K562 (cell line): ENCODE results near the gene FCAMR. TPM values are rescaled to one million over a fixed set of nuclear protein-coding genes. Genes with fewer than 3 reads are reported as not detected.

Source experiments
- ATF7 ChIP-seq: fragments of 450-650 bp; IDR thresholded peaks from 2 replicates; pipeline ENCODE4 v1.7.1; 2014; ENCODE audit warnings: mild to moderate bottlenecking, moderate library complexity
- BRF2 ChIP-seq: IDR thresholded peaks from 3 replicates; pipeline ENCODE4 v1.6.1; 2011; ENCODE audit warnings: borderline replicate concordance, mild to moderate bottlenecking; ENCODE audit not compliant: insufficient read length, insufficient read depth
- CBX8 ChIP-seq: fragments of 200-600 bp; sonication (generic); IDR thresholded peaks from 2 replicates; pipeline ENCODE4 v1.6.1; 2012; ENCODE audit warnings: borderline replicate concordance, mixed run types, low read depth, mild to moderate bottlenecking, moderate library complexity, mixed read lengths, low read length, control low read depth, inconsistent platforms; ENCODE audit not compliant: poor library complexity, severe bottlenecking; ENCODE audit errors: extremely low read depth
- CGGBP1 ChIP-seq: fragments of 250-450 bp; sonication (Bioruptor Pico); IDR thresholded peaks from 2 replicates; pipeline ENCODE4 v1.9.0; 2021; ENCODE audit warnings: mild to moderate bottlenecking
- E2F4 ChIP-seq: sonication (generic); formaldehyde crosslinking; IDR thresholded peaks from 2 replicates; pipeline ENCODE4 v1.8.0; 2022; ENCODE audit warnings: mild to moderate bottlenecking, low read depth, missing genetic modification reagents
- FOXP1 ChIP-seq: sonication (generic); formaldehyde crosslinking; IDR thresholded peaks from 2 replicates; pipeline ENCODE4 v1.8.0; 2022; ENCODE audit warnings: mild to moderate bottlenecking, missing genetic modification reagents
- FUS ChIP-seq: fragments of 200-400 bp; formaldehyde crosslinking; optimal IDR thresholded peaks from 2 replicates; pipeline ENCODE3; 2017; ENCODE audit warnings: low read depth, low read length
- HDAC1 ChIP-seq, 2 experiments: fragments of 450-650 bp; IDR thresholded peaks; 2 replicates each; pipeline ENCODE4 v1.6.1; 2016 to 2017; ENCODE audit warnings: inconsistent platforms in 1 of 2, mild to moderate bottlenecking in 1 of 2, moderate library complexity in 1 of 2
- HLTF ChIP-seq: fragments of 450-650 bp; IDR thresholded peaks from 2 replicates; pipeline ENCODE4 v1.6.1; 2016
- KLF10 ChIP-seq: fragments of 250-450 bp; sonication (Bioruptor Pico); IDR thresholded peaks from 2 replicates; pipeline ENCODE4 v1.6.1; 2021; ENCODE audit warnings: matching md5 sums
- MLLT1 ChIP-seq, 2 experiments: fragments of 450-650 bp; IDR thresholded peaks; 2 replicates each; pipeline ENCODE4 v1.6.1; 2016
- NR4A1 ChIP-seq, 2 experiments: fragments of 250-450 bp in 1 of 2; fragments of 450-650 bp in 1 of 2; sonication (Bioruptor Pico) in 1 of 2; IDR thresholded peaks; 2 replicates each; pipeline versions ENCODE4 v1.4.0 to v1.6.1; 2016 to 2020; ENCODE audit warnings: mild to moderate bottlenecking in 2 of 2, missing compliant biosample characterization in 1 of 2, missing genetic modification characterization in 1 of 2, moderate library complexity in 1 of 2
- RBM22 ChIP-seq: fragments of 200-400 bp; formaldehyde crosslinking; IDR thresholded peaks from 2 replicates; pipeline ENCODE4 v1.6.1; 2018; ENCODE audit warnings: low read length, low read depth; ENCODE audit not compliant: poor library complexity, severe bottlenecking
- SMAD4 ChIP-seq: fragments of 250-450 bp; sonication (Bioruptor Pico); conservative IDR thresholded peaks from 2 replicates; pipeline ENCODE4 v1.8.0; 2021; ENCODE audit warnings: inconsistent platforms, mild to moderate bottlenecking, moderate library complexity
- SRF ChIP-seq, 2 experiments: fragments of 250-450, 450-650 bp in 1 of 2; sonication (Bioruptor Pico) in 1 of 2; sonication (generic) in 1 of 2; formaldehyde crosslinking; IDR thresholded peaks; 2 replicates each; pipeline versions ENCODE4 v1.5.0 to v1.5.1; 2020 to 2022; ENCODE audit warnings: mild to moderate bottlenecking in 1 of 2, missing genetic modification reagents in 1 of 2
- USF2 ChIP-seq: sonication (generic); formaldehyde crosslinking; IDR thresholded peaks from 2 replicates; pipeline ENCODE4 v1.5.0; 2020; ENCODE audit warnings: missing genetic modification reagents
- ZKSCAN8 ChIP-seq: fragments of 200-800 bp; sonication (Bioruptor generic); IDR thresholded peaks from 2 replicates; pipeline ENCODE4 v1.6.1; 2016; ENCODE audit warnings: missing genetic modification characterization, missing compliant biosample characterization
- ZNF184 ChIP-seq: sonication (generic); formaldehyde crosslinking; IDR thresholded peaks from 2 replicates; pipeline ENCODE4 v1.5.0; 2020; ENCODE audit warnings: missing genetic modification reagents
- ZNF511 ChIP-seq: sonication (generic); formaldehyde crosslinking; IDR thresholded peaks from 2 replicates; pipeline ENCODE4 v1.8.0; 2022; ENCODE audit warnings: mild to moderate bottlenecking, missing genetic modification reagents
- polyA plus RNA-seq, 8 experiments: library from polyadenylated mRNA; depleted of rRNA in 4 of 8; stranded (reverse) in 5 of 8; unstranded in 3 of 8; fragments of >200 nt; fragmentation: Nextera tagmentation in 2 of 8; fragmentation: Illumina TruSeq in 1 of 8; extraction: Ambion mirVana in 2 of 8; extraction: Trizol in 1 of 8; gene quantifications; 2 replicates each; pipeline versions ENCODE4 v1.2.1 to v1.2.3, GENCODE V29; 2011 to 2014; ENCODE audit warnings: inconsistent platforms in 1 of 8, missing spikeins in 1 of 8
- total RNA-seq, 7 experiments: library from RNA; depleted of rRNA in 6 of 7; stranded (reverse); fragments of >200 nt in 6 of 7; fragmentation: Illumina TruSeq in 2 of 7; extraction: Trizol in 2 of 7; gene quantifications; 2 replicates each; pipeline versions ENCODE4 v1.2.1 to v1.2.3, GENCODE V29; 2011 to 2021; ENCODE audit warnings: low replicate concordance in 1 of 7

FCAMR gene
- total and polyA plus RNA-seq, 9 of the 15 experiments (the other 6 are each of a cell fraction or from before 2014, with no cell fraction given): not detected

- TF ChIP-seq HDAC1 (IDR thresholded peaks at IDR 0.05) (peak in 1 of 2 experiments; percentile 68; a peak in 2 of 4 replicates), CBX8 (no peak), BRF2 (no peak), ZNF184 (CRISPR knock-in tag) (no peak), USF2 (CRISPR knock-in tag) (no peak), ZNF511 (CRISPR knock-in tag) (no peak), FOXP1 (CRISPR knock-in tag) (no peak), ZKSCAN8 (CRISPR knock-in tag) (no peak), NR4A1 (CRISPR knock-in tag; IDR thresholded peaks at IDR 0.05) (no peak), NR4A1 (tag; IDR thresholded peaks at IDR 0.05) (peak; percentile 50; the same call in 1 of the 2 replicates), RBM22 (no peak), CGGBP1 (no peak), KLF10 (CRISPR knock-in tag) (no peak), SRF (CRISPR knock-in tag; IDR thresholded peaks at IDR 0.05) (no peak), E2F4 (CRISPR knock-in tag) (no peak), SMAD4 (no peak), ATF7 (0 out of 2 replicates have a peak, but pooled peaks have one; percentile 17), HLTF (no peak), FUS (no peak), MLLT1 (IDR thresholded peaks at IDR 0.05) (peak; percentile 22 to 77; a peak in 2 of 4 replicates)
These were observed 34.9 kb upstream of the FCAMR start (continued) for GRCh38 chr1:207004931-207005830.
